NCI-H526 (cell line): ENCODE measurements around the gene TTYH2.

ENCODE experiments used
- DNase-seq, 2 experiments: peaks; one replicate each; lab custom pipeline; 2025; lab: John Stamatoyannopoulos, UW

TTYH2 gene

DNA sequence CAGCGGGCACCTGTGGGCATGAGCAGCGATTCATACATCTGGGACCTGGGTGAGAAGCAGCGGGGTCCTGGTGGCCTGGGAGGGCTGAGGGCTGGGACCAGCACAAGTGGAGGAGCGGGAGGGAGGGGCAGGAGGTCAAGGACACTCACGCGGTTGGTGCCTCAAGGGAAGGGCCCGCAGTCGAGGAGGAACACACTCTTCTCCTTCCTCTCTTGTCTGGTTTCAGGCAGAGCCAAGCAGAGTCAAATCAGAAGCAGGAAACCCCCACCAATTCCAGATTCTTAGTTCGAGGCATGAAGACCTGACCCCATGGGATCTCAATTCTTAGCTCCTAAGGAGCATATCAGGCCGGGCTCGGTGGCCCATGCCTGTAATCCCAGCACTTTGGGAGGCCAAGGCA, 76.3 kb downstream of the TTYH2 start:
- DNase-seq = no peak

DNA sequence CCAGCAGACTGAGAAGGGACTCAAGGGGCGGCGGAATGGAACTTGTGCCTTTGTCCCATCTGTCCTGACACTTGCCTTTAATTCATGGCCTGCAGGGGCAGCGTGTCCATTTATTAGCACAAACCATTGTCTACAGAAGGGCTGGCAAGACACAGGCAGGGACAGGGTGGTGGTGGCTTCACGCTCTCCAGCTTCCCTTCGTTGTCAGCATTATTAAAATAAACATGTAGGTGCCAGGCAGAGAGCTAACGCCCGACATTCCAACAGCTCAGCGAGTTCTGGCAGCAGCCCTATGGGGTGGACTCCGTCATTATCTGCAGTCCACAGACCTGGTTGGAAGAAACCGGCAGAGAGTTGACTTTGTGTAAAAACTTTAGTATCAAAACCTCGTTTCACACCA, 77.0 kb downstream of the TTYH2 start:
- DNase-seq = no peak

DNA sequence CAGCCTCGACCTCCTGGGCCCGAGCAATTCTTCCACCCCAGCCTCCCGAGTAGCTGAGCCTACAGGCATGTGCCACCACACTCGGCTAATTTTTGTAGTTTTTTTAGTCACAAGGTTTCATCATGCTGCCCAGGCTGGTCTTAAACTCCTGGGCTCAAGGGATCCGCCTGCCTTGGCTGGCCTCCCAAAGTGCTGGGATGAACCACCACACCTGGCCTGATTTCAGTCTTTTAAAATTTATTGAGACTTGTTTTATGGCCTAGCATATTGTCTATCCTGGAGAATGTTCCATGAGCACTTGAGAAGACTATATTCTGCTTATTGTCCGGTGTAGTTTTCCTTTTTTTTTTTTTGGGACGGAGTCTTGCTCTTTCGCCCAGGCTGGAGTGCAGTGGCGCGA, 79.1 kb downstream of the TTYH2 start:
- DNase-seq = no peak

DNA sequence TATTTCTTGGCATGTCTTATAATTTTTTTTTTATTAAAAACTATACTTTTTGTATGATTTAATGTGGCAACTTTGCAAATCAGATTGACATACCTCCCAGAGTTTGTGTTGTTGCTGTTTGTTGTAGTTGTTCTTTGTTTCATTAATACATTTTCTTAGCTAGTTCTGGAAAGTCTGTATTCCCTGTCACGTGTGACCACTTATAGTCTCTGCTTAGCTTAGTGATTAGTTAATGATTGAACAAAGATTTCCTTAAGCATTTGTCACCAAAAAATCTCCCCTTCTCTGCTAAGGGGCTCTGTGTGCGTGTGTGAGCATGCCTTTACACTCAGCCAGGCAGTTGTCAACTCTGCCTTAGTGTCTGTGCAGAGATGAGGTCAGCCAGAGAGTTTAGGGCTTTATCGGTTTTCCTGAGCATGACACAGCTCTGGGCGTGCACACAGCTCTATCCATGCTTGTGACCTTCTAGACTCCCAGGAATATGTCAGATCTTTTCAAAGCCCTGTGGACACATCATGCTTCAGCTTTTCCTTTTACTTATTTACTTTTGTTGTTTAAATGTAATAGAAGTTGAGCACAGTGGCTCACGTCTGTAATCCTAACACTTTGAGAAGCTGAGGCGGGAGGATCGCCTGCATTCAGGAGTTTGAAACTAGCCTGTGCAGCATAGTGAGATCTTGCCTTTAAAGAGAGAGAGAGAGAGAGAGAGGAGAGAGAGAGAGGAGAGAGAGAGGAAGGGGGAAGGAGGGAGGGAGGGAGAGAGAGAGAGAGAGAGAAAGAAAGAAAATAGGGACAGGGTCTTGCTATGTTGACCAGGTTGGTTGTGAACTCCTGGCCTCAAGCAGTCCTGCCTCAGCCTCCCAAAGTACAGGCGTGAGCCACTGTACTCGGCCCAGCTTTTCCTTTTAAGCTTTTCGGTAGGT, 82.5 kb downstream of the TTYH2 start:
- no peak for DNase-seq

DNA sequence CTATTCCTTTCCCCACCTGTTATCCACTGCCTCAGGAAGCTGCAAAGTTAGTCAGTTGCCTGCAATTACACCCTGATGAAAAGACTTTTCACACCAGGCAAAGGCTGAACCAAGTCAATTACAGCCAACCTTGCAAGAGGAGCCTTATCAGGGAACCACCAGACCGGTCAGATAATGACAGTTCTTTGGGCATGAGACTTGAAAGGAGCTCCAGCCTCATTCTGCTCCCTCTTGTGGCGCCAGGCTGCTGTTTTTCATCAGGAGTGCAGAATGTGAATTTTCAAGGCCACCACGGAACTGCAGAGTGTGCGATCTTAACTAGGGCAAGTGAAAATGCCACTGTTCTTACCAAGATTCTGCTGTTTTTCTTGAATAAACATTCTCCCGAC, 83.2 kb downstream of the TTYH2 start:
- peak in 1 of 2 experiments; percentile 66 for DNase-seq

DNA sequence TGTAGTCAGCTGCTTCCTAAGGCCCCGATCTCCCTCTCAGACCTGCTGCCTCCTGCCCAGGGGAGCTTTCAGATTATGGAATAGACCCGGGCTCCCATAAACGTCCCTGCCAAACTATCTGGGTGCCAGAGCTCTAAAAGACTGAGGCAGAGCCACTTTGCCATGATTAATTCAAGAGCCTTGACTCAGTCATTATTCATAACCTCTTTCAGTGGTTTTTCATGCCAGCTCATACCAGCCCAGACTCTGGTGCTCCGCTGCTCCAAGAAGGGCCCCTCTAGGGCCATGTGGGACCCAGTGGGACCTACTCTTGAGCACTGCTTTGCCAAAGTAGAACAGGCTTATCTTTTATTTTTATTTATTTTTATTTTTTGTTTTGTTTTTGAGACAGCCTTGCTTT, 84.6 kb downstream of the TTYH2 start:
- no peak for DNase-seq

DNA sequence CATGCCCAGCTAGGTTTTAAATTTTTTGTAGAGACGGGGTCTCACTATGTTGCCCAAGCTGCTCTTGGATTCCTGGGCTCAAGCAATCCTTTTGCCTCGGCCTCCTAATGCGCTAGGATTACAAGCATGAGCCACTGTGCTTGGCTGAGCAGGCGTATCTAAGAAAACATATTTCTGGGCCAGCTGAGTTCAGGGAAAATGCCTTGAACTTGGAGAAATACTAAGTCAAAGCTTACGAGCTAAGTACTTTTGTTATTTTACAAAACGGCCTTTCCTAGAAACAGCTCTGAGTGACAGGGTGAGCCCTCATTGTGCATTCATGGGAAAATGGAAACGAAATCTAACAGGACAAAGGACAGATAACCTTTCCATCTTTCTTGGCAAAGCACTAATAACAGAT, 85.4 kb downstream of the TTYH2 start:
- no peak for DNase-seq

DNA sequence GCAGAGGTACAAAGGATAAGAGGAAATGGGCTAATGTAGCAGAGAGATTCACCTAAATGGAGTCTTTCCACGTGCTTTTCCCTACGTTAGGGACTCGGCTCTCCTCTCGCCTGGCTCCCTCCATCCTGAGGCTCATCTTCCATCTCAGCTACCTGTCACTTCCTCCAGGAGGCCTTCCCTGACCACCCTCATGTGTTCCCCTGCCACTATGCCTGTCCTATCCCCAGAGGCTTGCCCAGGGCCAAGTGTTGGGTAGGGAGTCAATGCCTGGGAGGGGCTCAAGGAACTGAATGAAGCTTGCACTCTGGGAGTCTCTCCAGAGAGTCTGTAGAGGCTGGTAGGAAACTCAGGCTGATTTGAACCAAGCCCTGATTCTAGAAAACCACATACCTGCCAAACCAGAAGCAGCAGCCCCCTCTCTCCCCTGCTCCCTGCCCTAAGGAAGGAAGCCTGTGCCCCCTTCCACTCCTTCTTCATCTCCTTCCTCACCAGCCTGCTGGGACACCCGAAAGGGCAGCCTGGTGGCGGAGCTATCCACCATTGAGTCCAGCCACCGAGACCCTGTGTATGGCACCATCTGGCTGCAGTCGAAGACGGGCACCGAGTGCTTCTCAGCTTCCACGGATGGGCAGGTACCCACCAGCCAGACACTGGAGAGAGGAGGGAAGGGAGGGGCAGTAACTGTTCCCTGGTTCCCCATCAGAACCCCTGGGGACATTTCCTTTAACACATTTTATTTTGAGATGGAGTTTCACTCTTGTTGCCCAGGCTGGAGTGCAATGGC, 86.0 kb downstream of the TTYH2 start:
- DNase-seq = no peak

DNA sequence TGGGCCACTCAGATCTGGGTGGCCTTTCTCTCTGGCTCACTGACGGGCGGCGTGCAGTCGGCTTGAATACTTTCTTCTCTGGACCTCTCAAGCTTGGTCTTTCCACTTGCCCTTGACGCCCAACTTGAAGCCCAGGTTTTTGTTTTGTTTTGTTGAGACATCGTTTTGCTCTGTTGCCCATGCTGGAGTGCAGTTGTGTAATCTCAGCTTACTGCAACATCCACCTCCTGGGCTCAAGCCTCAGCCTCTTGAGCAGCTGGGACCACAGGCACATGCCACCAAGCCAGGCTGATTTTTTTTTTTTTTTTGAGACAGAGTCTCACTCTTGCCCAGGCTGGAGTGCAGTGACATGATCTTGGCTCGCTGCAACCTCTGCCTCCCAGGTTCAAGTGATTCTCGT, 89.9 kb downstream of the TTYH2 start:
- DNase-seq = no peak

DNA sequence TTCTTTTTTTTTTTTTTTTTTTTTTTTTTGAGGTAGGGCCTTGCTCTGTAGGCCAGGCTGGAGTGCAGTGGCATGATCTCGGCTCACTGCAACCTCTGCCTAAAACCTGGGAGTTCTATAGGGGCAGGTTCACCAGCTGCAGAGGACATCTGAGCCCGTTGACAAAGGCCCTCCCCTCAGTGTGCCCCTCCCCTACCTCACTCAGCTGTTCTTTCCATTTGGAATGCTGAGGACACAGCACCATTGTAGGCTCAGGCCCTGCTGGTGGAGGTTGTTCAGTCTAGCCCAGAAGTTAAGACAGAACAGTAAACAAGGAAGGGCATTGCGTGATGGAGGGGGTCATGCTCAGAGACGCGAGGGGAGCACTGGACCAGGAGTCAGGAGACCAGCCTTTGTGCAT, 90.8 kb downstream of the TTYH2 start:
- DNase-seq = no peak

DNA sequence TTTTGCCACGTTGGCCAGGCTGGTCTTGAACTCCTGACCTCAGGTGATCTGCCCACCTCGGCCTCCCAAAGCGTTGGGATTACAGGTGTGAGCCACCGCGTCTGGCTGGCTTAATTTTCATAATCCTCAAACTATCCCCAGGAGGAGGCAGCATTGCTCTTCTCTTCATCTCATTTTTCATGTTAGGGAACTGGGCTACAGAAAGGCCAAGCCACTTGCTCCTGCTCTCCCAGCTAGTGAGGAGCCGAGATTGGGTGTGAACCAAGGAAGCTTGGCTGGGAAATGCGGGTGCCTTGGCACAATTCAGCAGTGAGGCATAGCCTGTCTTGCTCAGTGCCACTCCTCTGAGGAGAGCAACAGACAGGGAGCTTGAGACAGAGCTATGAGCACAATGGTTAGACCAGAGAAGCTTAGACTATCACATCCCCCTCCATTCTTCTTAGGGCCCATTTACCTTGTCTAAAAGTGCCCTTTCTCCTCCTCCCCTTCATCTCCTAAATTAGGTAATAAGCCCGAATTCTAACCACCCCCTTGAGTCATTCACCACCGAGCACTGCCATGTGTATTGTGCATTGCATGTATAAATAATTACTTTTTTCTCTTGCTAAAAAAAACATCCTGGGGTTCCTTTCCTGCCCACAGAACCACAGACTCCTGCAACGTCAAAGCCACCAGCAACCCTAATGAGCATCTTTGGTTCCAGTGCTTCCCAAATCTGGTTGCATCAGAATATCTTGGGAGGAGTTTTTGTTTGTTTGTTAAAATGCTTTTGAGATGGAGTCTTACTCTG, 92.7 kb downstream of the TTYH2 start:
- DNase-seq = peak in 1 of 2 experiments; percentile 29

DNA sequence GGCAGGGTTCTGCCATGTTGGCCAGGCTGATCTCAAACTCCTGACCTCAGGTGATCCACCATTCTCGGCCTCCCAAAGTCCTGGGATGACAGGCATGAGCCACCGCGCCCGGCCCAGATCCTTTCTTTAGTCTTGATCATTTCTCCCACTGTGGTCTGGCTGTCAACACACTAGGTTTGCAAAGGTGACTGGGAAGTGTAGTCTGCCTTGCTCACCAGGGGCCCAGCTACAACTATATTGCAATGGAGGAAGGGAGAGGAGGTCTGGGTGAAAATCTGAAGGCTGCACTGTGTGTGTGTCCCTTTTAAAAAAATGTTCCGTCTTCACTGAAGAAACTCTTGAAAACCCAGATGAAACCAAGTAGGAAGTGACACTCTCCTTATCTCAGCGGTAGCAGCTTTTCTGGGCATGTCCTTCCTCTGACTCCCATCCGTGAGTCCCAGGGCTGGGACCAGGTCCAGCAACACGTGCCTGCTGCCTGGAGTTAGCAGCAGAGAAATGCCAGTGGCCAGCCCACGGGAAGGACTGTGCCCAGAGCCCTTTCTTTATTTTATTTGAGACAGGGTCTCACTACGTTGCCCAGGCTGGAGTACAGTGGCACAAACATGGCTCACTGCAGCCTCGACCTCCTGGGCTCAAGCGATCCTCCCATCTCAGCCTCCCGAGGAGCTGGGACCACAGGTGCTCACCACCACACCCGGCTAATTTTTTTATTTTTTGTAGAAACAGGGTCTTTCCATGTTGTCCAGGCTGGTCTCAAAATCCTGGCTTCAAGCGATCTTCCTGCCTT, 94.8 kb downstream of the TTYH2 start:
- no peak for DNase-seq

DNA sequence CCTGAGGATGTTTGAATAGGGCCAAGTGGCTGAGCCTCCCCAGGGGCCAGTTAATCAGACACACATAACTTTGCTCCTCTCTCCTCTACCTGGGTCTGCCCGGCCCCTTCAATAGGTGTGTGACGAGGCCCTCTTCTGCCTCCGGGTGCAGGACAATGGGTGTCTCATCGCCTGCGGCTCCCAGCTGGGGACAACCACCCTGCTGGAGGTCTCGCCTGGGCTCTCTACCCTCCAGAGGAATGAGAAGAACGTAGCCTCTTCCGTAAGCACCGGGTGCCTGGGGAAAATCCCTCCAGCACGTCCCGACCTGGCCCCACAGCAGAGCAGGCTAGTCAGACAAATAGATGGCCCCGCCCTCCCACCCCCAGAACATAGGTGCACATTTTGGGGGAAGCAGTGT, 96.5 kb downstream of the TTYH2 start:
- DNase-seq = no peak
